ENCODE measurements around the gene NADSYN1. TPM values are rescaled to one million over a fixed set of nuclear protein-coding genes. Genes with fewer than 3 reads are reported as not detected.

NADSYN1 gene
- total RNA-seq, 2 experiments from 2014 or later: 106 to 112 TPM

GRCh38 chr11:71472941-71473792 is 20.2 kb downstream of the NADSYN1 start:
- Mint-ChIP-seq H3K4me1 (ENCODE audit: low read depth) (no peaks in the 10 kb centered on the region), H3K36me3 (ENCODE audit: low read depth) (peaks cover 80% of the 10 kb centered on the region), H3K27me3 (no peaks in the 10 kb centered on the region), H3K4me3 (no peak overlapping the region), H3K27ac (no peak overlapping the region), H3K9me3 (no peaks in the 10 kb centered on the region)
- POLR2A ChIA-PET: interaction anchor here (1.2 kb wide), 1 partner anchor 21 kb away, joined by 4 read pairs; the partner anchor contains the start of gene NADSYN1
- Histone ChIP-seq H3K9me3 (ENCODE audit: control insufficient read depth in 1 of 2, insufficient read depth in 1 of 2, low read length in 2 of 2) (no peaks in the 10 kb centered on the region), H3K27ac (ENCODE audit: low read depth in 1 of 2, low read length in 2 of 2) (no peak overlapping the region), H3K27me3 (ENCODE audit: control insufficient read depth in 1 of 2, insufficient read depth in 2 of 2, low read length in 2 of 2) (no peaks in the 10 kb centered on the region), H3K36me3 (ENCODE audit: insufficient read depth, low read length) (peaks cover 66% of the 10 kb centered on the region), H3K4me3 (ENCODE audit: low read length) (no peak overlapping the region), H3K4me1 (ENCODE audit: insufficient read depth, low read length) (no peaks in the 10 kb centered on the region)
- CTCF ChIA-PET: no interaction called here
- ATAC-seq (ENCODE audit: poor library complexity) (no peak), DNase-seq (no peak)
- TF ChIP-seq, protein P1, sequence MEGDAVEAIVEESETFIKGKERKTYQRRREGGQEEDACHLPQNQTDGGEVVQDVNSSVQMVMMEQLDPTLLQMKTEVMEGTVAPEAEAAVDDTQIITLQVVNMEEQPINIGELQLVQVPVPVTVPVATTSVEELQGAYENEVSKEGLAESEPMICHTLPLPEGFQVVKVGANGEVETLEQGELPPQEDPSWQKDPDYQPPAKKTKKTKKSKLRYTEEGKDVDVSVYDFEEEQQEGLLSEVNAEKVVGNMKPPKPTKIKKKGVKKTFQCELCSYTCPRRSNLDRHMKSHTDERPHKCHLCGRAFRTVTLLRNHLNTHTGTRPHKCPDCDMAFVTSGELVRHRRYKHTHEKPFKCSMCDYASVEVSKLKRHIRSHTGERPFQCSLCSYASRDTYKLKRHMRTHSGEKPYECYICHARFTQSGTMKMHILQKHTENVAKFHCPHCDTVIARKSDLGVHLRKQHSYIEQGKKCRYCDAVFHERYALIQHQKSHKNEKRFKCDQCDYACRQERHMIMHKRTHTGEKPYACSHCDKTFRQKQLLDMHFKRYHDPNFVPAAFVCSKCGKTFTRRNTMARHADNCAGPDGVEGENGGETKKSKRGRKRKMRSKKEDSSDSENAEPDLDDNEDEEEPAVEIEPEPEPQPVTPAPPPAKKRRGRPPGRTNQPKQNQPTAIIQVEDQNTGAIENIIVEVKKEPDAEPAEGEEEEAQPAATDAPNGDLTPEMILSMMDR (IDR thresholded peaks at IDR 0.05): no peak
- intact Hi-C loops (cut with DNase I, micrococcal nuclease): no loop called here

- ChIA-PET POLR2A (interaction anchor here (1.2 kb wide), 1 partner anchor 21 kb away, joined by 4 read pairs; the partner anchor contains the start of gene NADSYN1), CTCF (no interaction called here)
- Histone ChIP-seq H3K4me3 (ENCODE audit: low read length) (no peak overlapping the region), H3K27me3 (ENCODE audit: control insufficient read depth in 1 of 2, insufficient read depth in 2 of 2, low read length in 2 of 2) (no peaks in the 10 kb centered on the region), H3K4me1 (ENCODE audit: insufficient read depth, low read length) (no peaks in the 10 kb centered on the region), H3K27ac (ENCODE audit: low read depth in 1 of 2, low read length in 2 of 2) (no peak overlapping the region), H3K36me3 (ENCODE audit: insufficient read depth, low read length) (peaks cover 71% of the 10 kb centered on the region), H3K9me3 (ENCODE audit: control insufficient read depth in 1 of 2, insufficient read depth in 1 of 2, low read length in 2 of 2) (no peaks in the 10 kb centered on the region)
- H3K9me3 Mint-ChIP-seq: no peaks in the 10 kb centered on the region
- H3K4me1 Mint-ChIP-seq (ENCODE audit: low read depth): no peaks in the 10 kb centered on the region
- intact Hi-C loops (cut with DNase I, micrococcal nuclease): no loop called here
- no peak overlapping the region for H3K4me3 Mint-ChIP-seq
- TF ChIP-seq, protein P1 (IDR thresholded peaks at IDR 0.05): no peak
- H3K27me3 Mint-ChIP-seq: no peaks in the 10 kb centered on the region
- no peak for ATAC-seq (ENCODE audit: poor library complexity)
- H3K36me3 Mint-ChIP-seq (ENCODE audit: low read depth): peaks cover 80% of the 10 kb centered on the region
- DNase-seq: no peak
- H3K27ac Mint-ChIP-seq: no peak overlapping the region
These were observed 20.7 kb downstream of the NADSYN1 start for GRCh38 chr11:71473793-71474080.

GRCh38 chr11:71474141-71474770 is 21.3 kb downstream of the NADSYN1 start:
- Mint-ChIP-seq H3K4me1 (ENCODE audit: low read depth) (no peaks in the 10 kb centered on the region), H3K36me3 (ENCODE audit: low read depth) (peaks cover 80% of the 10 kb centered on the region), H3K4me3 (no peak overlapping the region), H3K9me3 (no peaks in the 10 kb centered on the region), H3K27ac (no peak overlapping the region), H3K27me3 (no peaks in the 10 kb centered on the region)
- TF ChIP-seq, protein P1 (IDR thresholded peaks at IDR 0.05): no peak
- ATAC-seq (ENCODE audit: poor library complexity) (no peak), DNase-seq (no peak)
- ChIA-PET POLR2A (no interaction called here), CTCF (no interaction called here)
- H3K4me3 ChIP-seq (ENCODE audit: low read length): no peak overlapping the region
- H3K27ac ChIP-seq (ENCODE audit: low read depth in 1 of 2, low read length in 2 of 2): no peak overlapping the region
- H3K27me3 ChIP-seq (ENCODE audit: control insufficient read depth in 1 of 2, insufficient read depth in 2 of 2, low read length in 2 of 2): no peaks in the 10 kb centered on the region
- no peaks in the 10 kb centered on the region for H3K9me3 ChIP-seq (ENCODE audit: control insufficient read depth in 1 of 2, insufficient read depth in 1 of 2, low read length in 2 of 2)
- intact Hi-C loops (cut with DNase I, micrococcal nuclease): no loop called here
- no peaks in the 10 kb centered on the region for H3K4me1 ChIP-seq (ENCODE audit: insufficient read depth, low read length)
- peaks cover 74% of the 10 kb centered on the region for H3K36me3 ChIP-seq (ENCODE audit: insufficient read depth, low read length)

All from CD4-positive, alpha-beta T cell (primary cell).